A549 (cell line): ENCODE measurements around the gene USP34. TPM values are rescaled to one million over a fixed set of nuclear protein-coding genes. Genes with fewer than 3 reads are reported as not detected.
A peak's percentile ranks its signal among the peaks of the same experiment; 100 is the strongest.

Experiments used
- ATAC-seq, 2 experiments: fragments of 200-7000 bp in 1 of 2; fragments of >200 bp in 1 of 2; cut with Nextera tagmentation in 1 of 2; cut with Tn5 transposase in 1 of 2; 3 replicates each; pipeline versions ENCODE4 v1.8.0 to v1.9.1; 2018 to 2020; ENCODE audit warnings: mild to moderate bottlenecking in 1 of 2, moderate library complexity in 1 of 2
- CTCF ChIA-PET: fragments of 300-600 bp; sonication (Branson Sonifier 250); formaldehyde crosslinking; extraction: SDS; loops from one replicate; lab custom pipeline; 2021; ENCODE audit warnings: antibody characterized with exemption, inconsistent platforms; lab: Yijun Ruan, JAX
- POLR2A ChIA-PET: fragments of 350-600 bp; formaldehyde crosslinking; extraction: SDS; loops from one replicate; lab custom pipeline; 2021; ENCODE audit warnings: antibody characterized with exemption, inconsistent platforms; lab: Yijun Ruan, JAX
- DNase-seq, 2 experiments: peaks; one replicate each; pipeline versions ENCODE4 v3.0.0 to v3.0.0-alpha.2; 2011 to 2016; ENCODE audit warnings: low read depth in 1 of 2, low spot score in 1 of 2
- FAIRE-seq: peaks from 2 replicates; lab custom pipeline; 2011; peaks lifted over from hg19 to GRCh38; lab: Jason Lieb, UNC
- H3K27ac ChIP-seq, 2 experiments: fragments of >200 bp; sonication (Bioruptor Twin); formaldehyde crosslinking; 3 replicates each; pipeline ENCODE4 v1.5.1; 2016 to 2017
- H3K4me1 ChIP-seq: fragments of >200 bp; sonication (Bioruptor Twin); formaldehyde crosslinking; 3 replicates; pipeline ENCODE4 v1.6.1; 2016
- H3K4me2 ChIP-seq: fragments of >200 bp; sonication (Bioruptor Twin); formaldehyde crosslinking; 3 replicates; pipeline ENCODE4 v1.6.1; 2016
- H3K4me3 ChIP-seq: fragments of >200 bp; sonication (Bioruptor Twin); formaldehyde crosslinking; 3 replicates; pipeline ENCODE4 v1.5.1; 2016
- H3K9me3 ChIP-seq: fragments of >200 bp; sonication (Bioruptor Twin); formaldehyde crosslinking; 3 replicates; pipeline ENCODE4 v1.6.1; 2016
- ATOH8 ChIP-seq: fragments of 250-450 bp; sonication (Bioruptor Pico); IDR thresholded peaks from 2 replicates; pipeline ENCODE4 v1.5.0; 2020; ENCODE audit warnings: low read depth, mild to moderate bottlenecking, moderate library complexity
- CHD2 ChIP-seq: fragments of 150-350 bp; IDR thresholded peaks from 2 replicates; pipeline ENCODE4 v1.6.1; 2014; ENCODE audit warnings: low read length; ENCODE audit not compliant: partially characterized antibody
- CHD4 ChIP-seq: fragments of 200-600 bp; sonication (generic); IDR thresholded peaks from 2 replicates; pipeline ENCODE4 v1.6.1; 2016; ENCODE audit warnings: antibody characterized with exemption, mild to moderate bottlenecking, borderline replicate concordance
- CTCF ChIP-seq: fragments of >200 bp; sonication (Bioruptor Twin); formaldehyde crosslinking; IDR thresholded peaks from 3 replicates; pipeline ENCODE4 v1.5.1; 2016
- EHF ChIP-seq: fragments of 250-450 bp; sonication (Bioruptor Pico); IDR thresholded peaks from 2 replicates; pipeline ENCODE4 v1.5.0; 2020; ENCODE audit warnings: mild to moderate bottlenecking
- EHMT2 ChIP-seq: fragments of 200-600 bp; sonication (generic); IDR thresholded peaks from 2 replicates; pipeline ENCODE4 v1.6.1; 2016; ENCODE audit warnings: antibody characterized with exemption, low read depth, mild to moderate bottlenecking, moderate library complexity
- ELK1 ChIP-seq: fragments of 150-350 bp; IDR thresholded peaks from 2 replicates; pipeline ENCODE4 v1.6.1; 2014; ENCODE audit warnings: low read depth, mild to moderate bottlenecking, low read length
- FOSB ChIP-seq: fragments of 250-450 bp; sonication (Bioruptor Pico); IDR thresholded peaks from 2 replicates; pipeline ENCODE4 v1.5.0; 2020; ENCODE audit warnings: mild to moderate bottlenecking, moderate library complexity
- FOXS1 ChIP-seq: fragments of 250-450 bp; sonication (Bioruptor Pico); IDR thresholded peaks from 2 replicates; pipeline ENCODE4 v1.5.0; 2020; ENCODE audit warnings: mild to moderate bottlenecking, moderate library complexity
- HOXA7 ChIP-seq: fragments of 250-450 bp; sonication (Bioruptor Pico); IDR thresholded peaks from 2 replicates; pipeline ENCODE4 v1.5.0; 2020; ENCODE audit warnings: mild to moderate bottlenecking, moderate library complexity
- HOXB13 ChIP-seq: fragments of 250-450 bp; sonication (Bioruptor Pico); IDR thresholded peaks from 2 replicates; pipeline ENCODE4 v1.5.0; 2020; ENCODE audit warnings: low read depth, mild to moderate bottlenecking, moderate library complexity
- MYC ChIP-seq: IDR thresholded peaks from 2 replicates; pipeline ENCODE4 v1.6.1; 2012; ENCODE audit warnings: mild to moderate bottlenecking, inconsistent platforms, low read length, improper control_type of control experiment, borderline replicate concordance
- RARB ChIP-seq: fragments of 250-450 bp; sonication (Bioruptor Pico); IDR thresholded peaks from 2 replicates; pipeline ENCODE4 v1.8.0; 2021; ENCODE audit warnings: mild to moderate bottlenecking, moderate library complexity
- SREBF2 ChIP-seq: fragments of 450-650 bp; IDR thresholded peaks from 2 replicates; pipeline ENCODE4 v1.6.1; 2014; ENCODE audit warnings: mild to moderate bottlenecking, moderate library complexity
- USF2 ChIP-seq: fragments of 450-650 bp; IDR thresholded peaks from 2 replicates; pipeline ENCODE4 v1.6.1; 2014; ENCODE audit warnings: antibody characterized with exemption
- ZC3H11A ChIP-seq: fragments of 450-650 bp; IDR thresholded peaks from 2 replicates; pipeline ENCODE4 v1.6.1; 2014; ENCODE audit warnings: antibody characterized with exemption, mild to moderate bottlenecking
- ZFP36 ChIP-seq: fragments of 450-650 bp; IDR thresholded peaks from 2 replicates; pipeline ENCODE4 v1.6.1; 2014; ENCODE audit warnings: borderline replicate concordance; ENCODE audit not compliant: partially characterized antibody
- ZNF302 ChIP-seq: fragments of 250-450 bp; sonication (Bioruptor Pico); IDR thresholded peaks from 2 replicates; pipeline ENCODE4 v1.9.0; 2021; ENCODE audit warnings: inconsistent platforms, mild to moderate bottlenecking, moderate library complexity
- WGBS: methylation state at CpG from one replicate; pipeline ENCODE4 v1.1.6; 2017; ENCODE audit errors: missing lambda C conversion rate; 5-methylcytosine and 5-hydroxymethylcytosine counted together
- polyA plus RNA-seq, 4 experiments: library from polyadenylated mRNA; depleted of rRNA in 3 of 4; stranded (reverse); fragments of >200 nt; fragmentation: RNase III in 1 of 4; extraction: RNeasy Plus Mini Kit Qiagen cat#74134 plus additional on column Dnase treatment in 1 of 4; gene quantifications; 2 replicates in 3 of 4; 3 replicates in 1 of 4; pipeline ENCODE4 v1.2.3, GENCODE V29; 2011 to 2017

Gene USP34
- polyA plus RNA-seq, 2 of the 4 experiments (the other 2 are of a cell fraction), result 47.7 to 132 TPM

- 0 out of 6 replicates have a peak overlapping the region, but pooled peaks of 1 of the 2 experiments have one; percentile 5 for H3K27ac ChIP-seq
- ATAC-seq (no peak), FAIRE-seq (no peak), DNase-seq (no peak)
- no peak for TF ChIP-seq EHF (CRISPR knock-in tag)
- no peak for TF ChIP-seq ZC3H11A
- TF ChIP-seq USF2, result no peak
- TF ChIP-seq SREBF2, result no peak
- TF ChIP-seq HOXA7 (CRISPR knock-in tag), result no peak
- no peak for TF ChIP-seq ELK1
- POLR2A ChIA-PET, result no interaction called here
- 74% methylated on average over 7 of the region's 7 CpGs for WGBS
- H3K9me3 ChIP-seq, result no peaks in the 10 kb centered on the region
- H3K4me2 ChIP-seq, result peak overlapping the region; percentile 25; the same call in 2 of the 3 replicates
- H3K4me3 ChIP-seq, result no peak overlapping the region
- CTCF ChIA-PET, result interaction anchor here (2.8 kb wide), 1 partner anchor 38 kb away, joined by 10 read pairs; no protein-coding TSS in a partner anchor
- peaks cover 73% of the 10 kb centered on the region for H3K4me1 ChIP-seq
Observed at GRCh38 chr2:61463769-61464475, 7.0 kb downstream of the USP34 start.

GRCh38 chr2:61461404-61461803, 9.5 kb downstream of the USP34 start:
- H3K4me2 ChIP-seq, result no peak overlapping the region
- no peak for TF ChIP-seq ZNF302 (CRISPR knock-in tag)
- no peak for TF ChIP-seq CTCF
- TF ChIP-seq MYC, result no peak
- no peak for TF ChIP-seq EHMT2
- TF ChIP-seq CHD2, result no peak
- no peak for TF ChIP-seq CHD4
- TF ChIP-seq RARB, result no peak
- no peak for TF ChIP-seq ATOH8
- no peak for TF ChIP-seq FOSB (CRISPR knock-in tag)
- no peak for TF ChIP-seq HOXB13 (CRISPR knock-in tag)
- no peak for TF ChIP-seq ZFP36
- TF ChIP-seq EHF (CRISPR knock-in tag), result no peak
- no peak for TF ChIP-seq FOXS1
- 96% methylated on average over 2 of the region's 2 CpGs for WGBS
- peaks cover 70% of the 10 kb centered on the region for H3K4me1 ChIP-seq
- no peak overlapping the region for H3K4me3 ChIP-seq
- H3K9me3 ChIP-seq, result no peaks in the 10 kb centered on the region
- H3K27ac ChIP-seq, result peak overlapping the region; percentile 75 to 88; a peak in 1 of 6 replicates
- no peak for ATAC-seq
- no peak for DNase-seq
- CTCF ChIA-PET, result interaction anchor here (1.0 kb wide), 1 partner anchor 25 kb away, joined by 4 read pairs; no protein-coding TSS in a partner anchor
- no peak for FAIRE-seq
- POLR2A ChIA-PET, result no interaction called here
